GM04504 (cell line): Measurements from ENCODE around the gene OFD1.

Experiments used
- DNase-seq: peaks from one replicate; pipeline ENCODE4 v3.0.0-alpha.2; 2012; ENCODE audit warnings: low read depth

The OFD1 gene

GRCh38 chrX:13752141-13752540, 17.6 kb downstream of the OFD1 start:
- no peak for DNase-seq

GRCh38 chrX:13752646-13753045, 18.1 kb downstream of the OFD1 start:
- no peak for DNase-seq

- no peak for DNase-seq
Measured at GRCh38 chrX:13754765-13755164, 20.2 kb downstream of the OFD1 start.

- DNase-seq: no peak
Measured at GRCh38 chrX:13755254-13755653, 20.7 kb downstream of the OFD1 start.

DNA sequence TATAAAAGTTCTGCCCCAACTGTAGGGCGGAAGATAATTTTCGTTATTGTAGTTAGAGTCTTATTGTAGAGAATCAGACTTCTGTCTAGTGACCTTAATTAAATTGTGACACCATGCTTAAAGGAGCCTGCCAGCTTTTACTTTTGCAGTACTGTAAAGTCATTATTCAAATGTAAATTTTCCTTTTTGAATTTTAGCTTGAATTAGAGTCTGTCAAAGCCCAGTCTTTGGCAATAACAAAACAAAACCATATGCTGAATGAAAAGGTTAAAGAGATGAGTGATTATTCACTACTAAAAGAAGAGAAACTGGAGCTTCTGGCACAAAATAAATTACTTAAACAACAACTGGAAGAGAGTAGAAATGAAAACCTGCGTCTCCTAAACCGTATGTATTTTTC, 21.8 kb downstream of the OFD1 start:
- DNase-seq: no peak

GRCh38 chrX:13759152-13759718, 24.7 kb downstream of the OFD1 start:
- no peak for DNase-seq

GRCh38 chrX:13760426-13760825, 25.9 kb downstream of the OFD1 start:
- DNase-seq: no peak

GRCh38 chrX:13761606-13762414, 27.3 kb downstream of the OFD1 start:
- no peak for DNase-seq

DNA sequence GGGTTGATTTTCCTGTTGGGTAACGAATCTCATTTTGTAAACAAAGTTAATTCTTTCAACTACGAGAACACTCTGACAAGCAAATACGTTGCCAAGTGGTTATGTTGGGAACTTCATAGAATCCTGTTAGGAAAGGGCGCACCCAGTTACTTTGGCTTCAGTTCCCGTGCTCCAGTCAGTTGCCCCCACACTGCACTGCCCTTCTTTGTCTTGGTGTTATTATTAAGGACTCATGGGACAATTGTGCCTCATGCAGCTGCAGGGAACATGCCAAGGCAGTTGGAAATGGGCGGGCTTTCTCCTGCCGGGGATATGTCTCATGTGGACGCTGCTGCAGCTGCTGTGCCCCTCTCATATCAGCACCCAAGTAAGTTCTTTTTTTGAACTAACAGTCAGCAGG, 28.9 kb downstream of the OFD1 start:
- no peak for DNase-seq

GRCh38 chrX:13764281-13764680, 29.7 kb downstream of the OFD1 start:
- no peak for DNase-seq

GRCh38 chrX:13764765-13765164, 30.2 kb downstream of the OFD1 start:
- DNase-seq: no peak

GRCh38 chrX:13768939-13769338, 34.4 kb downstream of the OFD1 start:
- no peak for DNase-seq

- DNase-seq: no peak
Measured at GRCh38 chrX:13770013-13770535, 35.5 kb downstream of the OFD1 start.

- no peak for DNase-seq
Measured at GRCh38 chrX:13774696-13775095, 40.1 kb downstream of the OFD1 start.

GRCh38 chrX:13775837-13776236, 41.3 kb downstream of the OFD1 start:
- no peak for DNase-seq

DNA sequence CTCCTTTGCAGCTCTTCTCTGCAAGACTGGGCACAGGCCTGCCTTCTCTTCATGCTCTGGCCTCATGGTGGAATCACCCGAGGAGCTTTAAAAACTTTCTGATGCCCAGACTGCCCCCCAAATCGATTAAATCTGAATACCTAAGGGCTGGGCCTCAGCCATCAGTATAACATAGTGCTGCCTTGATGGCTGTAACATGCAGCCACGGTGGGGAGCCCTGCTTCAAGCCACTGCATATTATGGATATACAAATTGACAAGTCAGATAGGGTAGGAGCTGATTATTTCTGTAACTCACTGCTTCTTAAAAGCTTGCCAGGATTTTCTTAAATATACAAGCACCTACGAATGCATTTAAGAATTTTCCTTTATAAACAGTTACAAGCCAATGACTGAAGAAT, 41.8 kb downstream of the OFD1 start:
- no peak for DNase-seq

DNA sequence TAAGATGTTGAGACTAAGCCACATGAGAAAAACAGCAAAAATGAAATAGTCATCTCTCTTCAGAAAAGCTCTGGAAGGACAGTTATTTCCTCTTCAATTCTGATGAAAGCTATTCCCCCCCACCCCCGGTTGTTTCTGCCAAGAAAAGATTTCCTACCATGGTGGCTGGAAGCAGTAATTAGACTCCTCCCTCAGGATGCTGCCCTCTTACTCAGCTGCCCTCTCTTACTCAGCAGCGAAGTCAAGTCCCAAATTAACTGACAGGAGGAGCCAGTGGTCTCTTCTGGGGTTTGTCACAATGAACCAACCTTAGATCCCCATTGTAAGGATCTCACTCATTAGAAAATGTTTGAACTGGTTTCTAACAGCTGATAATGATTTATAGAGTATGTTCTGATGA, 44.4 kb downstream of the OFD1 start:
- DNase-seq: peak; percentile 11

DNA sequence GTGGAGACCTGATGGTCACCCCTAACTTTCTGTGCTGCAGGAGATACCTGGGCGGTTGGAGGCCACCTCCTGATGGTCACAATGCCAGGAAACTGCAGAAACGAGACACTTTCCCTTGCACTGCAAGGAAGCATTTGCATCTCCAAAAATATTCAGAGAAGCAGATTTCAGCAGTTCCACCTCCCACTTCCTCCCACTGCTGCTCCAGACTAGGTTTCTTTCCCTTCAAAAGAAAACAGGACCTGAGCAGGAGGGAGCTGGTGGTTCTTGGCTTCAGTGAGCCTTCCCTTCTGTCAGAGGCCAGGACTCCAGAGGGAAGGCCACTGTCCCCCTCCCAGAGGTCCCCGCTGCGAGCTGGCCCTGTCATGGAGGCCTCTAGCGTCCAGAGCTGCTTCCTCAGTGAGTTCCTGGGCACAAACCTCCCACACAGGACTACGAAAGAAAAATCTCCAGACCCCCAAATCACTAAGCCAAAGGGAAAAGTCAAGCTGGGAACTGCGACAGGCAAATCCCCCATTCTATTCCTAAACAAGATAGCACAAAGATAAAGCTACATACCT, 46.4 kb downstream of the OFD1 start:
- no peak for DNase-seq

GRCh38 chrX:13786048-13786447, 51.5 kb downstream of the OFD1 start:
- DNase-seq: no peak

- DNase-seq: no peak
Measured at GRCh38 chrX:13790206-13791131, 55.9 kb downstream of the OFD1 start.

GRCh38 chrX:13791145-13791544, 56.6 kb downstream of the OFD1 start:
- no peak for DNase-seq

DNA sequence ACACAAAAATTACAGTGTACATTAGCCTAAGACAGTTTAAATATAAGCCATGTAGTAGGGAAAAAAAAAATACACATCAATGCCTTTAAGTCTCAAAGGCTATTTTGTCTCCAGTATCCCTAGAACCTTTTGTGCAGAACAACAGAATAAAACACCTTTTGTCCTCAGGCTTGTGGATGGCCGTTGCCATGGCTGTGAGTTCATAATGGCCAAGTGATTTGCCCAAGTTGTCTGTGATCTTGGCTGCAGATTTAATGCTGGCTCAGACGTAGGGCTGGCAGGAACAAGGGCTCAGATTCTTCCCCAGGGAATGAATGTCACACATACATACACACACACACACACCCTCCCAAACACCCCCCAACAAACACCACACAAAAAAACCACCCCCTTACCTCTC, 57.0 kb downstream of the OFD1 start:
- DNase-seq: no peak
